ENCODE measurements around the gene PTPRG.

- no peak for TF ChIP-seq CTCF (IDR thresholded peaks at IDR 0.05)
- TF ChIP-seq POLR2A (IDR thresholded peaks at IDR 0.05): no peak
These were observed 307.1 kb downstream of the PTPRG start for GRCh38 chr3:61868499-61868898.
